ENCODE measurements around the gene OPRM1. TPM values are rescaled to one million over a fixed set of nuclear protein-coding genes. Genes with fewer than 3 reads are reported as not detected.

The OPRM1 gene
- polyA plus RNA-seq, 3 donors, result not detected

DNA sequence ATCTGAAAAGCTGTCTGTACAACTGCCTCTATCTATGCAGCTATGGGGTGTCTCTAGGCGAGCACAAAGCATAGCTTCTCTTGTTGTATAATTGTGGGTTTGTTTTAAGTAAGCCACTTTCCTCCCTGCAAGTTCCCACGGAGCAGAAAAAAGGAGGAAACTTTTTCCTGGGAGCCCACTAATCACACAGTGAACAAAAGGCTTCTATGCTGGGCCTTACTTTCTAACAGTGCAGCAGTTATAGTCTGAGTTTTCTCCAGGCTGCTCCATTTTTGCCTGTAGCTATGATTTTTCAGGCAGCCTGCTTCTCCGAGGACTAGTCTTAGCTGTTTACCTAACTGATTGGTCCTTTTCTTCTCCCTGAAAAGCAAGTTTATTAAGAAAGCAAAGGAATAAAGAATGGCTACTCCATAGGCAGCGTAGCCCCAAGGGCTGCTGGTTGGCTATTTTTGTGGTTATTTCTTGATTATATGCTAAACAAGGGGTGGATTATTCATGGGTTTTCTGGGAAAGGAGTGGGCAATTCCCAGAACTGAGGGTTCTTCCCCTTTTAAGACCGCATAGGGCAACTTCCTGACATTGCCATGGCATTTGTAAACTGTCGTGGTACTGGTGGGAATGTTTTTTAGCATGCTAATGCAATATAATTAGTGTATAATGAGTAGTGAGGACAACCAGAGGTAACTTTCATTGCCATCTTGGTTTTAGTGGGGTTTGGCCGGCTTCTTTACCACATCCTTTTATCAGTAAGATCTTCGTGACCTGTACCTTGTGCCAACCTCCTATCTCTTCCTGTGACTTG lies 84.3 kb downstream of the OPRM1 start:
- no peak overlapping the region for H3K27ac ChIP-seq (ENCODE audit: low read depth, low read length)
- 71 to 75% (median 74%) methylated on average over 8 of the region's 8 CpGs for WGBS, 3 donors

DNA sequence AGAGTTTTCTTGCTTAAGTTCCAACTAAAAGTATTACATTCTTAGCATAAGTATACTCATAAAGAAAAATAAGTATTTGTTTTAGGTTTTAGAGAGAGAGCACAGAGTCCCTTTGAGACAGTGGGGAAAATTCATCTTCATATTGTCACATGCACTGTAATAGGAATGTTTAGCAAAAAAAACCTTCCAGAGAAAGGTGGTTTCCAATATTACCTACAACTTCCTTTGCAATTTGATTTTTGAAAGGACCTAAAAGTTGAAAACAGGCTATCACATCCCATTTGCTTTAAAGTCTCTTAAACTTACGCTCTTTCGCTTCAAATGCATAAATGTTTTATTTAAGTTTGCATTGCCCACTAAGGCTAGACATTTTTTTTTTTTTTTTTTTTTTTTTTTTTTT lies 86.4 kb downstream of the OPRM1 start:
- WGBS, 3 donors, result 65 to 82% (median 75%) methylated on average over 2 of the region's 2 CpGs

DNA sequence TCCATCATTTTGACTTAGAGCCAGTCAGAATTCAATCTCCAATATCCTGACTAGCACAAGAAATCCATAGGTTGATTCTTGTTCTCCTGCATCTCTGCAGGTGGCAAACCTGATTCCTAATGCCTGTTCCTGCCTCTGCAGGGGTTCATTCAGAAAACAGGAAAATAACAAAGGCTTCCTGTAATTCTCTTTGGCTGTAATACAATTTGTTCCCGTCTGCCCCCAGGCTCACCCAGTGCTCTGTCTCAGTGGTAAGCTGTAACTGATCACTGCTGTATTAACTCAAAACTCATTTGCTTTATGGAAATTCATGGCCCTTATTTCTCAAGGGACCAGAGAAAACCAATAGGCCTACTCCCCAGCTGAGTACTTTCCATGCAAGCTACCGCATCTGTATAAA lies 88.6 kb downstream of the OPRM1 start:
- no peak overlapping the region for H3K27ac ChIP-seq (ENCODE audit: low read depth, low read length)
- 37 to 59% (median 49%) methylated on average over 2 of the region's 2 CpGs for WGBS, 3 donors

More for the DNA sequence above, 86.4 kb downstream of the OPRM1 start:
- no peak overlapping the region for H3K27ac ChIP-seq (ENCODE audit: low read depth, low read length)

DNA sequence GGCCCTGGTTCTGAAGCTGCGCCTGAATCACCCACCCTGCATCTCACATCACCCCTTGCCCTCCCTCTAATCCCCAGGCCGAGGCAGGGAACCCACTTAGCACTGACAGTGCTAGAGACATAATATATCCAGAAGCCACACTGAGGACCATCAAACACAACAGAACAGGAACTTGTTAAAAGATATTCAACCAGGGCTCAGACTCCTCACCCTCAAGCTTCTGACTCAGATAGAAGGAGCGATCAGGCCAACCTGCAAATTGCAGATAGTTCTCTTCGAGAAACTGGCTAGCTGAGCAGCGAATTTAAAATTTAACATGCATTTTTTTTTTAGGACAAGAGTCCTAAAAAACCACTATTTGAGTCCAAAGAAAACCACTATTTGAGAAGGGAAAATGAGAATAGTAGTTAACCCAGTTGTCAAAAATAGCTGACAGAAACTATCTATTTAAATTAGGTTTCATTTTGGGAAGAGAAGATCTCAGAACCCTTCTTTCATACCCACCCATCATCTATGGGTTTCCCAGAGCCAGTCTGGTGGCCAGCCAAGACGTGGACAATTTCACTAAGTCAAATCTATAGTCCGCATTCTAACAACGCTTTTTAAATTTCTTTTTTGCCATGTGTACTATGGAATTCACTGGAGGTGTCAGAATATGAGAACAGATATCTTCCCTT lies 95.6 kb downstream of the OPRM1 start:
- H3K27ac ChIP-seq (ENCODE audit: low read depth, low read length), result no peak overlapping the region
- WGBS, 3 donors, result 89 to 93% (median 91%) methylated on average over 8 of the region's 8 CpGs

DNA sequence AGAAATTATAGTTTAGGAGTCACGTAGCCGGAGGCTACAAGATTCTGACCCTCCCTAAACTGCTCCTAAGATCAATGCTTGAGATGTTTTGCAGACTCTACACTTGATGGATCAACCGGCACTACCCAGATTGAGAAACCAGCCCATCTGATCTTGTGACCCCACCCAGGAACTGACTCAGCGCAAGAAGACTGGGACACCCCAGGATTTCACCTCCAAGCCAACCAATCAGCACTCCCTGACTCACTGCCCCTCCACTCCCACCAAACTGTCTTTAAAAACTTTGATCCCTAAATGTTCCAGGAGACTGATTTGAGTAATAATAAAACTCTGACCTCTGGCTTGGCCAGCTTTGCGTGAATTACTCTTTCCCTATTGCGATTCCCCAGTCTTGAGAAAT lies 99.8 kb downstream of the OPRM1 start:
- WGBS, 3 donors, result 88 to 97% (median 89%) methylated on average over 6 of the region's 6 CpGs
- no peak overlapping the region for H3K27ac ChIP-seq (ENCODE audit: low read depth, low read length)

DNA sequence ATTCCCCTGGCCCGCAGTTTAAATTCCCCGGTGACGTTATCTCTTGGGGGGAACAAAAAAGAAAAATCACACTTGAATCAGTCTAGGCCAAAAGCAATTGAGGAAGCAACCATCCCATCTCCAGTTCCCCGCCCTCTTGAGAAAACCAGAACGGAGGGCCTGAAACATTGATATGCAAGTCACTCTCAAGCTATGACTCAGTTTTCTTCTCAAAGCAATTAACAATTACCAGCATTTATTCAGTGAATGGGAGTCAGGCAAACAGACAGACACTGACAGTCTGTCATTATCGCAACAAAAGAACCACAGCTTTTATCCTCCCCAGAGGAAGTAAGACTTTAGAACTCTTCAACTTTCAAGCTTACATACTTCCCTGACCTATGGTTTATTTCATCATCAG lies 100.9 kb downstream of the OPRM1 start:
- WGBS, 3 donors, result 63 to 88% (median 67%) methylated on average over 6 of the region's 6 CpGs
- no peak overlapping the region for H3K27ac ChIP-seq (ENCODE audit: low read depth, low read length)

DNA sequence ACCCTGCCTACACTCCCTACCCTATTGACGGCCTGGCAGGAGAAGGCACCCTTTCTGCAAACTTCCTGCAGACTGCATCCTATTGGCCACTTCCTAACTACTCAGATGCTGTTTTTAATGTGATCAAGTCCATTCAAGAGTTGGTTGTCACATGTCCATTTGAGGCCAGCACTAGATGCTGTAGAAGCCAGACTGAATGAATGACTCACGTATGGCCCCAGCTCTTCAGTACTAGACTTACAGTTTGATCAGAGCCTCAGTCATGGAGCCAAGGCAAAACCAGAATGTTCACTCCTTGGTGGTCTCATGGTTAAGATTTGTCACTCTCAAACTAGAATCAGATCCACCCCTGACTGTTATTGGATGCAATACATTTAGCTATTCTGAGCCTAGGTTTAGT lies 101.7 kb downstream of the OPRM1 start:
- WGBS, 3 donors, result 60 to 86% (median 67%) methylated on average over 2 of the region's 2 CpGs
- H3K27ac ChIP-seq (ENCODE audit: low read depth, low read length), result no peak overlapping the region

DNA sequence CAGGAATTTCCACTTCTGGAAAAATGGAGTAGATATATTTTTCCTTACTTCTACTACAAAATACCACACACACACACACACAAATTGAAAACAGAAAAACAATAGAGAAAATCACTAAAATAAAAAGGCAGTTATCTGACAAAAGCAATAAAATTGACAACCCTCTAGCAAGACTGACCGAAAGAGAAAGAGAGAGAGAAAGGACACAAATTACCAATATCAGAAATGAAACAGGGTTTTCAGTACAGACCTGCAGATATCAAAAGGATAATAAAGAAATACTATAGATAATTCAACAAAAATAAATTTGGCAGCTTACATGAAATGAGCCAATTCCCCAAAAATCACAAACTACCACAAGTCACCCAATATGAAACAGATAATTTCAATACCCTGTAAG lies 104.7 kb downstream of the OPRM1 start:
- H3K27ac ChIP-seq (ENCODE audit: low read depth, low read length), result no peak overlapping the region
- 89 to 96% (median 95%) methylated on average over 1 of the region's 1 CpG for WGBS, 3 donors

DNA sequence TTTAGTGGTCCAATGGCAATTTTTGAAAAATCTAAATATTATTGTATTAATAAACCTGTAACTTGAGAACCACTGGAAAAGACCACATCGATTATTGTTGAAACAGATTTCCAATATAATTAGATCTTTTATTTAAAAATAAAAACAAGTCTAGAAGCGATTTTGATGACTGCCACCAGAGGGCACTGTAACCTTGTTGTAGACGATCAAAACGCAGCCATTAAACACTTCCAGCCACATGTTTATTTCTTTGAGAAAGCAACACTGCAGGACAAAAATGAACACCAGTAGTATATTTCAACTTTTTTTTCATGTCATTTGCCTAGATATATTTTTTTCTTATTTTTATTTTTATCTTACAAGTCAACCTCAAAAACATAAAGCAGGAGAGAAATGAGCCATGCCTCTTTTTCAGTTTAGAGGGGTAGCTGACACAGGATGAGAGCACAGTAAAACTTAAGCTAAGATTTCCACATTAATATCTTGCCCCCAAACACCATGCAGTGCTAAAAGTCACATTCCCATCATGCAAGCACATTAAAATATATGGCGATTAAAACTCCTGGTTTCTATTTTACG lies 115.4 kb downstream of the OPRM1 start:
- WGBS, 3 donors, result 26 to 34% (median 30%) methylated on average over 6 of the region's 6 CpGs
- no peak overlapping the region for H3K27ac ChIP-seq (ENCODE audit: low read depth, low read length)

DNA sequence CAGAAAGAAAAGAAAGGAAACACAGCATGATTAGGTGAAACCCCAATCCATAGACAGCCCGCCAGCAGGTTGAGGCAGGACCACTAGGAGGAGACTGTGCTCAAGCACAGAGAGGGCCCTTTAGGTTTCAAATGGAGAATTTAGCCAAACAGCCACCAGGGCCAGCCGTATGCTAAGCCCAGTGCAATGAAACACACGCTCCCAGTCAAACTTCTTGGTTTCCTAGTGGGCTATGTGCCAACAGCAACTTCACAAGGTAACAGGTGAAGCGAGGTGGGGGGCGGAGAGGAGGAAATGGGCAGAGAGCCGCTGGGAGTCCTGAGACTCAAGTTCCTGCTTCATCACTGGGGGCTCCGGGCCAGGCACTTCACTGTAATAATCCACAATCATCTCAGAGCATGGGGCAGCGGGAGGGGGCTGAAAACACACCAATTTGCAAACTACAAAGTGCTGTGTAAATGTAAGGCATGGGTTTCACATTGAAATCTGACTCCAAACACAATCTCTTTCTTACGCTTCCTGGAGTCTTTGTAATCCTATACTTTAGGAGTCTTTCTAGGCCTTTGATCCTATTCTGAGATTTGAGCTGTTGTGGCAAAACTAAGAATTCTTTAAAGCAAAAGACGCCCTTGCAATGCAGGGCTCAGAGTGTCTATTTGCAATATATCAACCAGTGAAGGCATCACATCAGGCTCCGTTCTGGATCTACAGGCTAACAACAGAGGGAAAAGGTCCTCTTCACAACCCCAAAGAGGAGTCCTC lies 117.3 kb downstream of the OPRM1 start:
- 66 to 72% (median 71%) methylated on average over 11 of the region's 11 CpGs for WGBS, 3 donors
- H3K27ac ChIP-seq (ENCODE audit: low read depth, low read length), result no peak overlapping the region

DNA sequence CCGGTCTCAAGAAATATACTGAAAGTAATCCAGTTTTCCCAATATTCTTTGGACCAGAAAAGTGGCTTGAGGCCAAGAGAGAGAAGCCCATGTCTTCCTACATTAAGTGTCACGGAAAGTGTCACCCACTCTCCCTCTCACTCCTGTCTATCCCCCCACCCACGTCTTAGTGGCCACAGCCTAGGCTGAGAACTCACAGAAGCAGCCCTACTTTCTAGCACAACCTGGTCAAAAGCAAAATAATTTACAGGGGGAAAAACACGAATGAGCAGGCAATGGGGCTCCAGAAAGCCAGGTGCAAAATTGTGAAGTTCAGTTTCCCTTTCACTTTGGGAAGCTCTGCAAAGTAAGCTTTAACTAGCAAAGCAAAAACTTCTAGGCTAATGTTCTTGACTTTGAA lies 118.0 kb downstream of the OPRM1 start:
- no peak overlapping the region for H3K27ac ChIP-seq (ENCODE audit: low read depth, low read length)
- 42 to 70% (median 47%) methylated on average over 4 of the region's 4 CpGs for WGBS, 3 donors

DNA sequence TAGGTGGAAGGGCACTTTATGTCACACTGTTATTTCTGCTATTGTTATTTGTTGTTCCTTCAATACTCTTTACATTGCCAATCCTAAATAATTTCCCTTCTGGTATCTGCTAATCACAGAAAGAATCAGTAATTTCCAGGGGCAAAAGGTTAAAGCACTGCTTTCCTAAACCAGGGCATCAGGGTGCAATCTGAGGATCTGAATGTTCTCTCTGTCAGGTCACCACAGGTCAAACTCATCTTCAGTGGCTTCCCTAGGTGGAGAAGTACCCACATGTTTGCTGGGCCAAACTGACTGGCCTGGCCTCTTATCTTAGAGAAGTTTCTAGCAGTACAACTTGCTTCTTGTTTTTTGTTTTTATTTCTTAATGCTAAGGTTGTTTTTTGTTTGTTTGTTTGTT lies 118.7 kb downstream of the OPRM1 start:
- no peak overlapping the region for H3K27ac ChIP-seq (ENCODE audit: low read depth, low read length)

DNA sequence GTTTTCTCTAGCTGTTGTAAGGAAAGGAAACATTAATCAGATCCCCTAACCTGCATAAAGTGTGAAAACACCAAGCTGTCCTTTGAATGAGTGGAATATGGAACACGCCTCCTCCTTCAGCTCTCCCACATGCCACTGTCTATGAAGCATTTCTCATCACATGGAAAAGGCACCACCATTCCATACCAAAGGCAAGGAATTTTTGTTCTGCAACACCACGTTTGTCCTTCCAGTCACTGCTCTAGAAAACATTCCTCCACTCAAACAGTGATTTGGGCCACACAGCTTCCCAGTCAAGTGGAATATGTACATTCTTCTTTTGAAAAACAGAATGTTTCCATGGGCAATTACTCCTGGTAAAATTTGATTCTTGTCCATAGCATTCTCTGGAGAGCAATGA lies 120.1 kb downstream of the OPRM1 start:
- H3K27ac ChIP-seq (ENCODE audit: low read depth, low read length), result no peak overlapping the region

DNA sequence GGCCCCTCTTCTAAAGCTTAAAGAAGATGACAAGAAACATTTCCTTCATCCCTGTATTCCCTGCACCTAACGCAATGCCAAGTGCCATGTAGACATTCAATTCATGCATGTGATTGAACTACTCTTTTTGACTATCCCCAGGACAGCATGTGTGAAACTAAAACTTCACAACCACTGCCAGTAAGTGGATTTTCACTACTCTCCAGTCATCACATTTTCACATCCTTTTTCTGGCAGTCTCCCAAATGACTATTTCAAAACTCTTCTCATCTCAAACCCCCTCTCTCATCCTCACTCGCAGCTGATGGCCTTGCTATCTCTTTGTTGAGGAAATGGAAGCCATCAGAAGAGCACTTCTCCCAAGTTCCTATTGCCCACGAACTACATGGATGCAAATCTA lies 122.6 kb downstream of the OPRM1 start:
- 69 to 86% (median 69%) methylated on average over 3 of the region's 3 CpGs for WGBS, 3 donors
- no peak overlapping the region for H3K27ac ChIP-seq (ENCODE audit: low read depth, low read length)

More for the DNA sequence above, 120.1 kb downstream of the OPRM1 start:
- 89 to 97% (median 93%) methylated on average over 2 of the region's 2 CpGs for WGBS, 3 donors

DNA sequence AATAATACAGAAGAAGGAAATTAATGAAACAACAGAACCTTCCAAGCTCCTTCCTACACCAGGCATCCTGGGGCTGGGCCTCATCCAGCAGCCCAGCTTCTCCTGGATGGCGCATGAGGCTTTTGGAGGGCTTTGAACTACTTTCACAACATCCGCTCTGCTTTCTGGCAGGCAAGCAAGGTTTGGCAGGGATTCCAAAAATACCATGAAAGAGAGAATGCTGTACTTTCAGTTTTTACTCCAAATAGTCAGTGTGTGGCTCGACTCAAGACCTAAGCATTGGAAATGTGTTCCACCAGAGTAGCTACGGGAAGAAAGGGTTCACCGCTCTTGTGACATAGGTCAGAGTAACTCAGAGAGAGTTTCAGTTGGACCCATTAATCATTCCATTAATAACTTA lies 125.4 kb downstream of the OPRM1 start:
- no peak overlapping the region for H3K27ac ChIP-seq (ENCODE audit: low read depth, low read length)
- 34 to 59% (median 40%) methylated on average over 5 of the region's 5 CpGs for WGBS, 3 donors

DNA sequence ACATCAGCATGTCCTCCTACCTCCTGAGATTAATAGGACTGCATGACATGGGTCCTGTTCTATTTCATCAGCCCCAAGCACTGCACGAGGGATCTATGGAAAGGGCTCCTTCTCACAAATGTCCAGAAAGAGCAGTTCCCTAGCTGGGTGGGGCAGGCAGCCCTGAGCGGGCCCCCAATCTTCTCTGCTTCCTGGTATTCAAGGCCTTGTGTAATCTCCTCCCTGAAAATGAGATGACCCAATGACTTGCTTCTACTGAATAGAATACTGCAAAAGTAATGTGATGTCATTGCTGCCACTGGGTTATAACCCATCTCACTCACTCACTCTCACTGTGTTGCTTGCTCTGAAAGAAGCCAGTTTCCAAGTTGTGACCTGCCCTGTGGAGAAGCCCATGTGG lies 126.4 kb downstream of the OPRM1 start:
- no peak overlapping the region for H3K27ac ChIP-seq (ENCODE audit: low read depth, low read length)
- WGBS, 3 donors, result 46 to 86% (median 51%) methylated on average over 2 of the region's 2 CpGs

DNA sequence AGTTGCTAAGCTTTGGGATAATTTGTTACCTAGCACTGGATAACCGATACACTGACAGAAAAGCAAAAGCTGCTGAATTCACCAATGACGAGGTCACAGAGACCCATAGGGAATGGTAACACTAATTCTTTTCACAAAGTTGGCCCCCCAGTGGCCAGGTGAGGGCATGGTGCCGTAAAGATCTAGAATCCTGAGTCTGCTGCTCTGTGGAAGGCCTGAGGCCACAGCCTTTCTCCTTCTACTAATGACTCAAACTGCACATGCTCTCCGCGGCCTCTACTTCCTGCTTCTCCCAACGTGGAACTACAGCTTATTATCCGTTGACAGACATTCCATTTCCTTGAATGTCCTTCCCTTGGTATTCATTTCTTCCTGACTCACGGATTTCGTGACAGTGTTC lies 127.1 kb downstream of the OPRM1 start:
- H3K27ac ChIP-seq (ENCODE audit: low read depth, low read length), result no peak overlapping the region
- 74 to 86% (median 81%) methylated on average over 9 of the region's 9 CpGs for WGBS, 3 donors

DNA sequence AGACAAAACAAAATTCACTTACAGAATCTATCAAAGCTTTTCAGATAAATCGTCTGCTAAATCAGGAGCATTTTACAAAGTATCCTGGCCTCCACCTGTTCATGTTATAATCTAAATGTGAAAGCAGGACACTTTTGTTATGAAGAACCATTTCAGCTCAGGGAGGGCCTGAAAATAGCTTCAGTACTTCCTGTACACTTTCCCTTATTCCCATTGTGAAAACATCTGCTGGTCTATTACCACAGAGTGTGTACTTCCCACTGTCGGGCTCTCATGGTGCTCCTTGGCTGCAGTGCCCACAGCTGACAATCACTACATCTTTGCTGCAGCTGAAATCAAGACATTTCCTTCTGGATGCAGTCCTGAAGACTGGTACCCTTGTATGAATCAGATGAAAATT lies 128.1 kb downstream of the OPRM1 start:
- 58 to 83% (median 66%) methylated on average over 2 of the region's 2 CpGs for WGBS, 3 donors

More for the DNA sequence above, 128.1 kb downstream of the OPRM1 start:
- H3K27ac ChIP-seq (ENCODE audit: low read depth, low read length), result no peak overlapping the region
